Stimulated activated CD4-positive, alpha-beta T cell treated with anti-CD3 and anti-CD28 coated beads, Interleukin-1b, Interleukin-23, amount 100 ng/mL, for 1 hour (primary cell): ENCODE measurements around the gene TNFSF13.

Experiments
- DNase-seq, 2 donors: peaks; one replicate each; pipeline ENCODE4 v3.0.0-alpha.2; 2020; ENCODE audit warnings: low read depth in 2 of 2

The TNFSF13 gene, protein sequence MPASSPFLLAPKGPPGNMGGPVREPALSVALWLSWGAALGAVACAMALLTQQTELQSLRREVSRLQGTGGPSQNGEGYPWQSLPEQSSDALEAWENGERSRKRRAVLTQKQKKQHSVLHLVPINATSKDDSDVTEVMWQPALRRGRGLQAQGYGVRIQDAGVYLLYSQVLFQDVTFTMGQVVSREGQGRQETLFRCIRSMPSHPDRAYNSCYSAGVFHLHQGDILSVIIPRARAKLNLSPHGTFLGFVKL

DNA sequence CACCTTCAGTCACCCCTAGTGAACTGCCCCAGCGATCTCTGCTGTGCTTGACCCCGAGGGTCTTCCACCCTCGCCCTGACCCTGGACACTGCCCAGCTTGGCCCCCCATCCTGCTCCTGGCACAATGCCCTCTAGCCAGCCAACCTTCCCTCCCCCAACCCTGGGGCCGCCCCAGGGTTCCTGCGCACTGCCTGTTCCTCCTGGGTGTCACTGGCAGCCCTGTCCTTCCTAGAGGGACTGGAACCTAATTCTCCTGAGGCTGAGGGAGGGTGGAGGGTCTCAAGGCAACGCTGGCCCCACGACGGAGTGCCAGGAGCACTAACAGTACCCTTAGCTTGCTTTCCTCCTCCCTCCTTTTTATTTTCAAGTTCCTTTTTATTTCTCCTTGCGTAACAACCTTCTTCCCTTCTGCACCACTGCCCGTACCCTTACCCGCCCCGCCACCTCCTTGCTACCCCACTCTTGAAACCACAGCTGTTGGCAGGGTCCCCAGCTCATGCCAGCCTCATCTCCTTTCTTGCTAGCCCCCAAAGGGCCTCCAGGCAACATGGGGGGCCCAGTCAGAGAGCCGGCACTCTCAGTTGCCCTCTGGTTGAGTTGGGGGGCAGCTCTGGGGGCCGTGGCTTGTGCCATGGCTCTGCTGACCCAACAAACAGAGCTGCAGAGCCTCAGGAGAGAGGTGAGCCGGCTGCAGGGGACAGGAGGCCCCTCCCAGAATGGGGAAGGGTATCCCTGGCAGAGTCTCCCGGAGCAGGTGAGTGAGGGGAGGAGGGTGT lies at the start of gene TNFSF13:
Gene TNFSF13, plus strand, starts transcription at position 207 of the 776 bp plus-strand sequence. Its CDS starts 290 bp downstream, at position 497.
- no peak for DNase-seq

DNA sequence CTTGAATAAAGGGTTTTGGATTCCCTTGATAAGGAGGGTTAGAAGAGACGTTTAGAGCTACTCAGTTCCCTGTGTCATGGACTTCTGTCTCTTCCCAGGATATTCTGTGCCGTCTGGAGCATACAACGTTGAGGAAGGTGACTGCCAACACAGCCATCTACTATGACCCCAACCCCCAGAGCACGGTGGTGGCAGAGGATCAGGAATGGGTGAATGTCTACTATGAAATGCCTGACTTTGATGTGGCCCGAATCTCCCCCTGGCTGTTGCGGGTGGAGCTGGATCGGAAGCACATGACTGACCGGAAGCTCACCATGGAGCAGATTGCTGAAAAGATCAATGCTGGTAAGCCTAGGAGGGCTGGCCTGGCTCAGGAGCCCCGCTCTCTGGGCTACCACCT lies 49.7 kb upstream of the TNFSF13 start:
- no peak for DNase-seq

GRCh38 chr17:7509937-7510336 lies 48.6 kb upstream of the TNFSF13 start:
- no peak for DNase-seq

DNA sequence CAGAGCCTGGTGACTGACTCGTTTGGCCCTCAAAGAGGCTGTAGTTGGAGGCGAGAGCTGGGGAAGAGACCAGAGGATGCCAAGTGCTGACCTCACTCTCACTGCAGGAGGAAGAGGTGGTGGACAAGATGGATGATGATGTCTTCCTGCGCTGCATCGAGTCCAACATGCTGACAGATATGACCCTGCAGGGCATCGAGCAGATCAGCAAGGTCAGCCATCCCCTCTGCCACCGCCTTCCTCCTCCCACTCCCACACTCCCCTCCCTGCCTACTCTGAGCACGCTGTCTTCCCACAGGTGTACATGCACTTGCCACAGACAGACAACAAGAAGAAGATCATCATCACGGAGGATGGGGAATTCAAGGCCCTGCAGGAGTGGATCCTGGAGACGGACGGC lies 47.4 kb upstream of the TNFSF13 start:
- DNase-seq, result no peak

GRCh38 chr17:7512105-7512504 lies 46.4 kb upstream of the TNFSF13 start:
- no peak for DNase-seq

- DNase-seq, result no peak
Observed at GRCh38 chr17:7512824-7513540, 45.6 kb upstream of the TNFSF13 start.

- no peak for DNase-seq
Observed at GRCh38 chr17:7513850-7514419, 44.6 kb upstream of the TNFSF13 start.

GRCh38 chr17:7515911-7516610 lies 42.5 kb upstream of the TNFSF13 start:
- DNase-seq, result no peak

- DNase-seq, result peak in 1 of 2 donors; percentile 21
Observed at GRCh38 chr17:7523033-7523432, 35.5 kb upstream of the TNFSF13 start.

- no peak for DNase-seq
Observed at GRCh38 chr17:7528842-7529241, 29.7 kb upstream of the TNFSF13 start.

DNA sequence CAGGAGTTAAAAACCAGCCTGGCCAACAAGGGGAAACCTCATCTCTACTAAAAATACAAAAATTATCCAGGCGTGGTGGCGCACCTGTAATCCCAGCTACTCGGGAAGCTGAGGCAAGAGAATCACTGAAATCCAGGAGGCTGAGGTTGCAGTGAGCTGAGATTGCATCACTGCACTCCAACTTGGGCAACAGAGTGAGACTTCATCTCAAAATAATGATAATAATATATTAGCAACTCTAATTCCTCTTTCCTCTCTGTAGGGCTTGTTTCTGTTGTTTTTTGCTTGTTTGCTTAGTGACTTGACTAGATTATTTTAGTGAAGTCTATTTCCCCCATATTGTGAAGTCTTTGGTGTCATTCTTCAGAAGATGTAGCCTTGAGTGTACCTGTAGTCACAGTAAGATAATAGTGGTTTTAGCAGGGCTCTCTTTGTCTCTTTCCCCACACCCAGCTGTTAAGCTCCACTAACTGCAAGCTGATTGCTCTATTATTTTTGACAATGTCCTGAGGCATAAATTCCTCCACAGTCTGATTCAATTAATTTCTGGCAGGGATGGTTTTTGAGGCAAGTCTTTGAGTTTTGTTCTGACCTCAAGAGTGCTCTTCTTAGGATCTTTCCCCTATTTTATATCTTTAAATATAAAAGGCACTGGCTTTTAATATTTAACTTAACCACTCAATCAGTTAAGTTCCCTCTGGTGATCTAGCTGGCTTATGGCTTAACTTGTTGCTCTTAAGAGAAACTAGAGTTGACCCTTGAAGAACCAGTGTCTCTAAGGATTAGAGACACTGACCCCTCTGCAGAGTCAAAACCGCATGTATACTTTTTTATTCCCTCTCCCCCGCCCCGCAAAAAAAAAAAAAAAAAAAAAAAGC lies 28.3 kb upstream of the TNFSF13 start:
- no peak for DNase-seq

GRCh38 chr17:7538050-7538449 lies 20.5 kb upstream of the TNFSF13 start:
- DNase-seq, result no peak

DNA sequence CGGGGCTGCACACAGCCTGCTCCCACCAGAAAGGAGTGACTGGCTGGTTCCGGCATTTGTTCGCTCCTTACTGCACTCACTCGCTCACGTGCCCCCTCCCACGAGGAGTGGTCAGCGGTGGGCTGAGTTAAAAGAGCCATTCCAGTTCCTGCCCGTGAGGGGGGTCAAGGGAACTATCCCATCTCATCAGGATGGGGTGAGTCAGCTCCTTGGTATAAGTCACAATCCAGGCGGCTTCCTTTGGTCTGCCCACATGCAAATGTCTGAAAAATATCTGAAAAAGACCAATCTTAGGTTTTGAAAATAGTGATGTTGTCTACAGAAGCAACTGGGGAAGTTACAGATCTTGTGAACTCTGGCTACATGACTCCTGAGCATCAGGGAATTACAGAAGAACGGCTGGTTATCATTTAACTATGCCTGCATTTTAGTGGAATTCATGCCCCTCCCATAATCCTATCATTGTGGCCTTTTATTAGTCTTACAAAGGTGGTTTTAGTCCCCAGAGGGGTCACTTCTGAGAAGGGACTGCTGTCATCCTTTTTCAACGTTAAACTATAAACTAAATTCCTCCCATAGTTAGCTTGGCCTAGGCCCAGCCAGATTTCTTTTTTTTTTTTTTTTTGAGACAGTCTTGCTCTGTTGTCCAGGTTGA lies 19.5 kb upstream of the TNFSF13 start:
- no peak for DNase-seq

DNA sequence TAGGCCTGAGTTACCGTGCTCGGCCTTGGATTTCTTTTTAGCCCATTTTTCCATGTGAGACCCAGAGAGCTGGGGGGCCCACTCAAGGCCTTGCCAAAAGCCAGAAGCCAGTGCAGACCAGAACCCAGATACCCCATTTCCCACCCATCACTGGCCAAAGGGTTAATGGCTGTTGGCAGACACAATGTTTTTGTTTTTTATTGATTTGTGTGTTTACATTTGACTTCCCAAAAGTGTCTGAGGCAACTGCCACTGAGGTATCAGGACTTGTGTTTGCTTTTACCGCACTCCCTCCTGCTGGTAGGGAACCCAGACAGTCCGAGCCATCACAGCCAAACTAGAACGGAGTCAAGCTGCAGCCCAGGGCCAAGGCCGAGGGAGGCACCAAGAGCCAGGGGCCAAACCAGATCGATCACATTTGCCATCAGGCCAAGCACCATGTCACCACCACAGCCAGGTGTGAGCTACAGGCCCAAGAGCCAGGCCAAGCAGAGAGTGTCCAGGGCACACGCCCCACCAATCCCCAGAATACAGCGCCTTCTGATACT lies 17.4 kb upstream of the TNFSF13 start:
- DNase-seq, result no peak

GRCh38 chr17:7544911-7545310 lies 13.6 kb upstream of the TNFSF13 start:
- DNase-seq, result no peak

DNA sequence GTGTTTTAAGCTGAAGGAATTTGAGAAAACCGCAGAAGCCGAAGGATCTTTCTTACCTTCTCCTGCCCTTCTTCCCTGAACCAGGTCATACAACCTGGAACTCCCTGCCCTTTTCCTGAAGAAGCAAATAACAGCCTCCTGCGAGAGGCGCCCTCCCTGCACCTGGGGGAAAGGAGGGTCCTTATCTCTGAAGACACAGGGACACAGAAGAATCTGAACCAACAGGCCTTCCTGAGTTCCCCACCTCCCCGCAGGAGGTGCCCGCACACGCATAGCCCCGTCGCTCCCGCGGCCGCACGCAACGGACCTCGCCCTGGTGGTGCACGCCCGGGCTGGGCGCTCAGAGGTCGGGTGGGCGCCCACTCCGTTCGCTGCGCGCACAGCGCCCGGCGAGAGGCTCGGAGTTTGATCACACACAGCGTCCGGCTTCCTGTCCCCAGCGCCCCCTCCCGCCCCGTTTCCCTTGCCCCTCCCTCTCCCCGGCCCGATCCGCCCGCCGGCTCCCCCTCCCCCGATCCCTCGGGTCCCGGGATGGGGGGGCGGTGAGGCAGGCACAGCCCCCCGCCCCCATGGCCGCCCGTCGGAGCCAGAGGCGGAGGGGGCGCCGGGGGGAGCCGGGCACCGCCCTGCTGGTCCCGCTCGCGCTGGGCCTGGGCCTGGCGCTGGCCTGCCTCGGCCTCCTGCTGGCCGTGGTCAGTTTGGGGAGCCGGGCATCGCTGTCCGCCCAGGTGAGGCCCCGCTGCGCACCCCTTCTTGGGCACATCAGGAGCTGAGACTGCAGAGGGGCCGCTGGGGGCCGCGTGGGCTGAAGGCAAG lies 9.8 kb upstream of the TNFSF13 start, which contains the start of gene TNFSF12:
Gene TNFSF12, plus strand, starts transcription at position 474 of the 816 bp plus-strand sequence. Its CDS starts 96 bp downstream, at position 570.
- peak in 1 of 2 donors; percentile 29 for DNase-seq

DNA sequence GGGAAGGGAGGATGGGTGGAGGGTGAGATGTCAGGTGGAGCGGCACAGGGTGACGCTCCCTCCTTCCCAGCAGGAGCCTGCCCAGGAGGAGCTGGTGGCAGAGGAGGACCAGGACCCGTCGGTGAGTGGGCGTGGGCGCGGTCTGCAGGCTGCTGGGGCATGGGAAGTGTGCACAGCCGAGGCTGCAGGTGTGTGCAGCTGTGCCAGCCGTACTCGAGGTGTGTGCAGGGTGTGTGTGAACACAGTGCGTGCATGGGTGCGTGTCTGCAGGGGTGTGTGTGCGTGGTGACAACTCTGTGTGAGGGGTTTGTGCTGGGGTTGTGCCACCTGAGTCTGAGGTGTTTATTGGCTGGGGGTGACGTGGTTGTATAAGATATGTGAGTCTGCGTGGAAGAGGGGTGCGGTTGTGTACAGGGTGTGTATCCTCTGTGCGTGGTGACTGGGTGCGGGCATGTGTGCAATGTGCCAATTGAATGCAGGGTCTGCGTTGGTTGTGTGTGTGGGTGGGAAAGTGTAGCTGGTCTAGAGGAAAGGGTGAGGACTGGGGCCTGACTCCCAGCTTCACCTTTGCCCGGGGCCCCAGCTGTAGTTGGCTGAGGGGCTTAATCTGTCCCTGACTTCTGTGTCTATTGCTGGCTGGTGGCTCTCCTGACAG lies 9.0 kb upstream of the TNFSF13 start:
- peak in 1 of 2 donors; percentile 23 for DNase-seq

DNA sequence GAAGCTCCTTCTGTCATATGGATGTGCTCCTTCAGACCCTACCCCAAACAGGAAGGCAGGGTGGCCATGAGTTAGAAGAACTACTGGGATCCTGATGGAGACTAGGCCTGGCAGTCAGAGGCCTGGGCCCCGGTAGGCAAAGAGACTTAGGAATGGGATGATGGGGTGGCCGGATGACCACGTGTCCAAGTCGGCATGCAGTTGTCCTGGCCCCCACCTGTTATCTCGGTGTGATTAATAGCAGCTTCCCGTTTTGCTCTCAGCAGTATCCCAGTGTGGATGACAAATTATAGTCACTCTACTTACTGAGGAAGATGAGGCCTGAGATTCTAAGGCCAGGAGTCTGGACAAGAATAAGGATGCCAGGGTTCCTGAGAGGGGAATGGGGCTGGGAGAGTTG lies 8.2 kb upstream of the TNFSF13 start:
- DNase-seq, result no peak
